HepG2 (cell line): ENCODE measurements around the gene ARSB. TPM values are rescaled to one million over a fixed set of nuclear protein-coding genes. Genes with fewer than 3 reads are reported as not detected.

Source experiments
- BCL3 ChIP-seq: sonication (generic); formaldehyde crosslinking; IDR thresholded peaks from 2 replicates; pipeline ENCODE4 v1.5.1; 2020; ENCODE audit warnings: mild to moderate bottlenecking, missing genetic modification reagents, moderate library complexity
- CREB3 ChIP-seq: sonication (generic); formaldehyde crosslinking; IDR thresholded peaks from 2 replicates; pipeline ENCODE4 v1.5.0; 2020; ENCODE audit warnings: missing genetic modification reagents
- FOXO1 ChIP-seq: sonication (generic); formaldehyde crosslinking; IDR thresholded peaks from 2 replicates; pipeline ENCODE4 v1.4.0; 2020; ENCODE audit warnings: missing genetic modification reagents
- HHEX ChIP-seq: IDR thresholded peaks from 2 replicates; pipeline ENCODE4 v1.6.1; 2016; ENCODE audit warnings: control low read depth
- JDP2 ChIP-seq: sonication (generic); formaldehyde crosslinking; IDR thresholded peaks from 2 replicates; pipeline ENCODE4 v1.8.1; 2022; ENCODE audit warnings: missing genetic modification reagents, borderline replicate concordance
- JUND ChIP-seq: sonication (generic); formaldehyde crosslinking; IDR thresholded peaks from 2 replicates; pipeline ENCODE4 v1.8.0; 2022; ENCODE audit warnings: mild to moderate bottlenecking, missing genetic modification reagents
- KLF16 ChIP-seq, 2 experiments: sonication (generic) in 1 of 2; formaldehyde crosslinking in 1 of 2; IDR thresholded peaks; 2 replicates each; pipeline versions ENCODE4 v1.6.1 to v1.8.0; 2016 to 2023; ENCODE audit warnings: missing genetic modification reagents in 2 of 2, missing compliant biosample characterization in 1 of 2
- MBD4 ChIP-seq: IDR thresholded peaks from 2 replicates; pipeline ENCODE4 v1.6.1; 2012; ENCODE audit warnings: low read length, inconsistent platforms, borderline replicate concordance
- MEF2D ChIP-seq: sonication (generic); formaldehyde crosslinking; IDR thresholded peaks from 2 replicates; pipeline ENCODE4 v1.5.1; 2020; ENCODE audit warnings: mild to moderate bottlenecking, missing genetic modification reagents
- NR2F2 ChIP-seq: IDR thresholded peaks from 2 replicates; pipeline ENCODE4 v1.6.1; 2012; ENCODE audit warnings: low read depth, inconsistent platforms, borderline replicate concordance
- PREB ChIP-seq: sonication (generic); formaldehyde crosslinking; IDR thresholded peaks from 2 replicates; pipeline ENCODE4 v1.4.0; 2020; ENCODE audit warnings: missing genetic modification reagents
- SALL2 ChIP-seq: sonication (generic); formaldehyde crosslinking; IDR thresholded peaks from 2 replicates; pipeline ENCODE4 v1.8.1; 2023; ENCODE audit warnings: mild to moderate bottlenecking, missing genetic modification reagents, inconsistent platforms
- SP1 ChIP-seq, 2 experiments: fragments of 450-650 bp in 1 of 2; sonication (generic) in 1 of 2; formaldehyde crosslinking in 1 of 2; IDR thresholded peaks; 2 replicates each; pipeline versions ENCODE4 v1.4.0 to v1.6.1; 2016 to 2020; ENCODE audit warnings: missing genetic modification reagents in 1 of 2
- THRA ChIP-seq: sonication (generic); formaldehyde crosslinking; IDR thresholded peaks from 2 replicates; pipeline ENCODE4 v1.4.0; 2020; ENCODE audit warnings: missing genetic modification reagents, borderline replicate concordance
- ZBTB10 ChIP-seq: sonication (generic); formaldehyde crosslinking; IDR thresholded peaks from 2 replicates; pipeline ENCODE4 v1.4.0; 2020; ENCODE audit warnings: missing genetic modification reagents, borderline replicate concordance
- ZFP37 ChIP-seq: sonication (generic); formaldehyde crosslinking; IDR thresholded peaks from 2 replicates; pipeline ENCODE4 v1.4.0; 2020; ENCODE audit warnings: missing genetic modification reagents, borderline replicate concordance
- ZMAT3 ChIP-seq: sonication (generic); formaldehyde crosslinking; conservative IDR thresholded peaks from 2 replicates; pipeline ENCODE4 v1.7.0; 2021; ENCODE audit warnings: missing genetic modification reagents
- ZNF256 ChIP-seq: sonication (generic); formaldehyde crosslinking; conservative IDR thresholded peaks from 2 replicates; pipeline ENCODE4 v1.4.0; 2020; ENCODE audit warnings: missing genetic modification reagents
- ZNF331 ChIP-seq: sonication (generic); formaldehyde crosslinking; IDR thresholded peaks from 2 replicates; pipeline ENCODE4 v1.4.0; 2020; ENCODE audit warnings: missing genetic modification reagents
- ZNF33A ChIP-seq: sonication (generic); formaldehyde crosslinking; IDR thresholded peaks from 2 replicates; pipeline ENCODE4 v1.5.1; 2020; ENCODE audit warnings: missing genetic modification reagents, mild to moderate bottlenecking, moderate library complexity, borderline replicate concordance
- ZNF547 ChIP-seq: sonication (generic); formaldehyde crosslinking; IDR thresholded peaks from 2 replicates; pipeline ENCODE4 v1.5.1; 2020; ENCODE audit warnings: mild to moderate bottlenecking, missing genetic modification reagents
- ZNF589 ChIP-seq: sonication (generic); formaldehyde crosslinking; conservative IDR thresholded peaks from 2 replicates; pipeline ENCODE4 v1.8.0; 2022; ENCODE audit warnings: mild to moderate bottlenecking, moderate library complexity, missing genetic modification reagents
- ZSCAN20 ChIP-seq: sonication (generic); formaldehyde crosslinking; IDR thresholded peaks from 2 replicates; pipeline ENCODE4 v1.4.0; 2020; ENCODE audit warnings: missing genetic modification reagents, mild to moderate bottlenecking, borderline replicate concordance
- ZSCAN22 ChIP-seq: sonication (generic); formaldehyde crosslinking; IDR thresholded peaks from 2 replicates; pipeline ENCODE4 v1.4.0; 2020; ENCODE audit warnings: mild to moderate bottlenecking, missing genetic modification reagents
- polyA plus RNA-seq, 8 experiments: library from polyadenylated mRNA; depleted of rRNA in 3 of 8; stranded (reverse) in 7 of 8; unstranded in 1 of 8; fragments of >200 nt; fragmentation: Illumina TruSeq in 4 of 8; extraction: Trizol in 4 of 8; gene quantifications; 2 replicates each; pipeline versions ENCODE4 v1.2.1 to v1.2.3, GENCODE V29; 2011 to 2016; ENCODE audit warnings: low read depth in 4 of 8, missing spikeins in 1 of 8, mixed read lengths in 1 of 8; ENCODE audit not compliant: insufficient read depth in 1 of 8
- total RNA-seq, 5 experiments: library from RNA; depleted of rRNA; stranded (reverse); fragments of >200 nt; fragmentation: Illumina TruSeq; extraction: Trizol; gene quantifications; 2 replicates each; pipeline ENCODE4 v1.2.3, GENCODE V29; 2016; ENCODE audit warnings: low read depth in 1 of 5

The ARSB gene
- total and polyA plus RNA-seq, 2 of the 13 experiments (the other 11 are each of a cell fraction or from before 2014, with no cell fraction given) = 52.6 to 66.4 TPM

GRCh38 chr5:78985725-78986223 is 664 bp upstream of the ARSB start (continued):
- TF ChIP-seq ZBTB10 (CRISPR knock-in tag) (peak; percentile 60; the same call in 1 of the 2 replicates), SP1 (IDR thresholded peaks at IDR 0.05) (no peak), SP1 (CRISPR knock-in tag; IDR thresholded peaks at IDR 0.05) (peak; percentile 31; the same call in 1 of the 2 replicates), ZMAT3 (no peak), NR2F2 (peak; percentile 98), MEF2D (CRISPR knock-in tag) (peak; percentile 97), THRA (peak; percentile 100), ZNF33A (CRISPR knock-in tag) (no peak), ZNF547 (no peak; the same call in 1 of the 2 replicates), MBD4 (no peak; the same call in 1 of the 2 replicates), FOXO1 (CRISPR knock-in tag) (peak; percentile 97), ZSCAN20 (CRISPR knock-in tag) (no peak), JUND (CRISPR knock-in tag) (peak; percentile 52; the same call in 1 of the 2 replicates), ZSCAN22 (CRISPR knock-in tag) (no peak), ZFP37 (CRISPR knock-in tag) (peak; percentile 97), PREB (no peak), ZNF331 (CRISPR knock-in tag) (peak; percentile 94), JDP2 (CRISPR knock-in tag) (no peak; the same call in 1 of the 2 replicates), SALL2 (peak; percentile 85), BCL3 (CRISPR knock-in tag) (no peak), HHEX (CRISPR knock-in tag) (peak; percentile 91), ZNF256 (CRISPR knock-in tag) (peak; percentile 53; the same call in 1 of the 2 replicates), ZNF589 (CRISPR knock-in tag) (peak; percentile 91), CREB3 (CRISPR knock-in tag) (peak; percentile 42; the same call in 1 of the 2 replicates), KLF16 (CRISPR knock-in tag; IDR thresholded peaks at IDR 0.05) (peak in 1 of 2 experiments; percentile 96; a peak in 2 of 4 replicates)
